ENCODE data around the gene SLC5A9. TPM values are rescaled to one million over a fixed set of nuclear protein-coding genes. Genes with fewer than 3 reads are reported as not detected.
A peak's percentile ranks its signal among the peaks of the same experiment; 100 is the strongest.

The SLC5A9 gene
- polyA plus RNA-seq (2013, experiment 1 of 2): not detected
- polyA plus RNA-seq (2013, experiment 2 of 2): not detected

DNA sequence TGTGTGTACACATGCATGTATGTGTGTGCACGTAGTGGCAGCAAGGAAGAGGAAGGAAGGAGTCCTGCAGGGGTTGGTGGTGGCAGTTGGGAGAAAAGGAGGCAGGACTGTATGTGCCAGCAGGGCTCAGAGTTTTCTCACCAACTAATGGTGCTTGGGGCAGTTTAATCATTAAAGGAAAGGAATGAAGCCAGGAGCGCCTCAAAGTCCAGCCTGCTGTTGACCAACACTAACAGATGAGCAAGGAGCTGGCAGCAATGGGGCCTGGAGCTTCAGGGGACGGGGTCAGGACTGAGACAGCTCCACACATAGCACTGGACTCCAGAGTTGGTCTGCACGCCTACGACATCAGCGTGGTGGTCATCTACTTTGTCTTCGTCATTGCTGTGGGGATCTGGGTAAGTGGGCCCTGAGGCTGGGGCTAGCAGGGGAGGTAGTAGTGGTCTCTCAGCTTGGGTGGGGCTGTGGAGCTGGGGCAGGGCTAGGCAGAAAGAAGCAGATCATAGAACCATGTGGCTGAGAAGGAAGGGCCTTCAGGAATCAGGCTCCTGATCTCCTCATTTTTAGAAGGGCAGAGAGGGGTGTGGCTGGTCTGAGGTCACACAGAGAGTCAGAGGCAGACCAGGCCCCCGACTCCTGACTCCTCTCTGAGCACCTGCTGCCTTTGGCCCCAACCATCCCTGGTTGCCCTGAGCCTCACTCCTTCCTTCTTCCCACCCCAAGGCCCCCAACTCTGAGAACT lies at the start of gene SLC5A9:
TSS of gene SLC5A9 (plus strand) at position 216 of the 742 bp plus-strand sequence. CDS start at position 237, 21 bp downstream.
- H4K91ac ChIP-seq (ENCODE audit: low read depth, low read length, poor library complexity): no peak within 1 kb of the TSS
- H2BK15ac ChIP-seq (ENCODE audit: low read length): no peak within 1 kb of the TSS
- WGBS, 2 donors (ENCODE audit: extremely low coverage in 2 of 2, insufficient read length in 2 of 2, insufficient replicate concordance in 1 of 2): no CpG with 5 or more reads among the region's 8 CpGs
- peak within 1 kb of the TSS; percentile 16 for H3K9ac ChIP-seq (ENCODE audit: low read depth, low read length, poor library complexity)
- H3K9me3 ChIP-seq (replicated peaks in 1 of 2; ENCODE audit: control insufficient read depth in 2 of 2, insufficient read depth in 1 of 2, low read depth in 1 of 2, low read length in 2 of 2): peaks cover 0 to 4% of the 10 kb centered on the region in 2 donors
- H3K79me1 ChIP-seq (ENCODE audit: low read depth, low read length): no peaks in the 10 kb centered on the region
- no peak within 1 kb of the TSS for H2BK120ac ChIP-seq (ENCODE audit: low read depth, low read length)
- H3K18ac ChIP-seq (ENCODE audit: low read length): peak within 1 kb of the TSS; percentile 50
- H3K4me3 ChIP-seq (ENCODE audit: low read length in 2 of 2): no peak within 1 kb of the TSS
- H3K4me1 ChIP-seq (ENCODE audit: control insufficient read depth in 2 of 2, insufficient read depth in 1 of 2, low read depth in 1 of 2, low read length in 2 of 2): no peaks in the 10 kb centered on the region
- no peak for DNase-seq (ENCODE audit: low spot score)
- no peak within 1 kb of the TSS for H3K14ac ChIP-seq (ENCODE audit: low read length)
- no peak within 1 kb of the TSS for H2BK12ac ChIP-seq (ENCODE audit: low read length)
- H3K27me3 ChIP-seq (ENCODE audit: control insufficient read depth in 3 of 3, insufficient read depth in 3 of 3, low read depth in 1 of 3, low read length in 3 of 3): no peaks in the 10 kb centered on the region
- no peak within 1 kb of the TSS for H3K23ac ChIP-seq (ENCODE audit: low read depth, low read length, poor library complexity)
- H4K8ac ChIP-seq (ENCODE audit: low read depth, low read length): no peak within 1 kb of the TSS
- no peak within 1 kb of the TSS for H2AFZ ChIP-seq (ENCODE audit: low read length)
- no peak within 1 kb of the TSS for H3K4ac ChIP-seq (ENCODE audit: low read length)
- H3K27ac ChIP-seq (replicated peaks; ENCODE audit: low read length): no peak within 1 kb of the TSS
- no peak within 1 kb of the TSS for H2BK5ac ChIP-seq (ENCODE audit: low read length)
- H3K4me2 ChIP-seq (ENCODE audit: insufficient read depth, low read length, poor library complexity, severe bottlenecking): no peak within 1 kb of the TSS
- no peaks in the 10 kb centered on the region for H3K36me3 ChIP-seq (replicated peaks in 1 of 2; ENCODE audit: control insufficient read depth in 2 of 2, insufficient read depth in 2 of 2, low read length in 2 of 2)
- peak within 1 kb of the TSS; percentile 24 for H2AK5ac ChIP-seq (ENCODE audit: low read depth, low read length)

DNA sequence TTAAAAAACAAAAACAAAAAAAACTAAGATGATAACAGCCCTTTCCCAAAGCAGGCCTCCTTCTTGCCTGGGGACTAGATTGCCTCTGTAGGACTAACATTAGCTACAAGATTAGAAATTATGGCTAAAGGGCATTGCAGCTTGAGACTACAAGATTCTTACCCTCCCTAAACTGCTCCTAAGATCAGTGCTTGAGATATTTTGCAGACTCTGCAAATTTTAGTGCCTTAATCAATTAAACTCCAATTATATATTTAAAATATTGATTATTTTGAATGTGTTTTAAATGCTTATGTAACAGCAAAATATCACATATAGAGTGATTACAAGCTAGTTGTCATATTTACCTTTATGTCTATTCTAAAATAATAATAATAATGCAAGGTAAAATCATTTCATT lies 47.4 kb upstream of the SLC5A9 start:
- Histone ChIP-seq H3K27ac (replicated peaks; ENCODE audit: low read length) (no peak overlapping the region), H3K36me3 (replicated peaks in 1 of 2; ENCODE audit: control insufficient read depth in 2 of 2, insufficient read depth in 2 of 2, low read length in 2 of 2) (no peaks in the 10 kb centered on the region), H3K4ac (ENCODE audit: low read length) (no peak overlapping the region), H3K9ac (ENCODE audit: low read depth, low read length, poor library complexity) (no peak overlapping the region), H2BK120ac (ENCODE audit: low read depth, low read length) (no peak overlapping the region), H3K4me2 (ENCODE audit: insufficient read depth, low read length, poor library complexity, severe bottlenecking) (no peak overlapping the region), H2AK5ac (ENCODE audit: low read depth, low read length) (no peak overlapping the region), H3K23ac (ENCODE audit: low read depth, low read length, poor library complexity) (no peak overlapping the region), H4K91ac (ENCODE audit: low read depth, low read length, poor library complexity) (no peak overlapping the region), H3K14ac (ENCODE audit: low read length) (no peak overlapping the region), H3K27me3 (ENCODE audit: control insufficient read depth in 3 of 3, insufficient read depth in 3 of 3, low read depth in 1 of 3, low read length in 3 of 3) (no peaks in the 10 kb centered on the region), H2BK15ac (ENCODE audit: low read length) (no peak overlapping the region), H3K79me1 (ENCODE audit: low read depth, low read length) (no peaks in the 10 kb centered on the region), H2BK5ac (ENCODE audit: low read length) (no peak overlapping the region), H3K18ac (ENCODE audit: low read length) (no peak overlapping the region), H3K4me1 (ENCODE audit: control insufficient read depth in 2 of 2, insufficient read depth in 1 of 2, low read depth in 1 of 2, low read length in 2 of 2) (no peaks in the 10 kb centered on the region), H4K8ac (ENCODE audit: low read depth, low read length) (no peak overlapping the region), H3K9me3 (replicated peaks in 1 of 2; ENCODE audit: control insufficient read depth in 2 of 2, insufficient read depth in 1 of 2, low read depth in 1 of 2, low read length in 2 of 2) (no peaks in the 10 kb centered on the region), H2AFZ (ENCODE audit: low read length) (no peak overlapping the region), H2BK12ac (ENCODE audit: low read length) (no peak overlapping the region), H3K4me3 (ENCODE audit: low read length in 2 of 2) (no peak overlapping the region)
- DNase-seq (ENCODE audit: low spot score): no peak

DNA sequence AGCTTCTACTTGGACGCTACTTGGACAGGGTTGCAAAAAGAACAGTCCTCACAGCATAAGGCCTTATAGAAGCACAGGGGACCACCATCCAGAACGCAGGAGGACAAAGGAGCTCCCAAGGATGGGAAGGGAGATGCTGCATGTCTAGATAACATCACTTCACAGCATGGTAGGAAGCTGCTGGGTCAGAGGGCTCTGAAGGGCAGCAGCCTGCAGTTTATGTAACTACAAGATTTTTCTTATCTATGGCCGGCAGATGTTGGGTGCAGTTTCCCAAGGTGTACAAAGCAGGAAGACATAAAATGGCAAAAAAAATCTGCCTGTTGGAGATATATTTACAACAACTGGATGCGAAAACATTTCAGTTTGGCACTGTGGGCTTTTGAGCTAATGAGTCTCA lies 45.3 kb upstream of the SLC5A9 start:
- no peak for DNase-seq (ENCODE audit: low spot score)

DNA sequence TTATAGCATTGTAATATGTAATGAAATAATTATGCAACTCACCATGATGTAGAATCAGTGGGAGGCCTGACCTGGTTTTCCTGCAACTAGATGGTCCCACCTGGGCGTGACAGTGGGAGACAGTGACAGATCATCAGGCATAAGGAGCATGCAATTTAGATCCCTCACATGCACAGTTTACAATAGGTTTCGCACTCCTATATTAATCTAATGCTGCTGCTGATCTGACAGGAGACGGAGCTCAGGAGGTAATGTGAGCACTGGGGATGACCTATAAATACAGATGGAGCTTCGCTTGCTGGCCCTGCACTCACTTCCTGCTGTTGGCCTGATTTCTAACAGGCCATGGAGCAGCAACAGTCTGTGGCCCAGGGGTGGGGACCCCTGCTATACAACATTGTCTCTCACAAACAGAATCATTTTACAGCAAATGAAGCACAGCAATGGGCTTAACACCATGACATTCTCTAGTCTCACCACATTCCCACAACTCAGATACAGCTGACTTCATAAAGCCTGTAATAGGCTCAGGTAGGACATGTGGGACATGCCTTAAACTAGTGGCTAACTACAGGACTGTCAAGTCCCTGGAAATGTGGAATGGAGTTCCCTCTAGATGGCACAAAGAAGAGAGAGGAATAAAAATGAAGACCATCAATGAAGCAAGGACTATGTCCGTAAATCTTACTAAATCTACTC lies 40.7 kb upstream of the SLC5A9 start:
- no peak for DNase-seq (ENCODE audit: low spot score)
- Histone ChIP-seq H3K9me3 (replicated peaks in 1 of 2; ENCODE audit: control insufficient read depth in 2 of 2, insufficient read depth in 1 of 2, low read depth in 1 of 2, low read length in 2 of 2) (peaks cover 1 to 3% of the 10 kb centered on the region in 2 donors), H2BK12ac (ENCODE audit: low read length) (no peak overlapping the region), H3K4me2 (ENCODE audit: insufficient read depth, low read length, poor library complexity, severe bottlenecking) (no peak overlapping the region), H3K14ac (ENCODE audit: low read length) (no peak overlapping the region), H2AFZ (ENCODE audit: low read length) (no peak overlapping the region), H2BK120ac (ENCODE audit: low read depth, low read length) (no peak overlapping the region), H3K79me1 (ENCODE audit: low read depth, low read length) (no peaks in the 10 kb centered on the region), H3K4me1 (ENCODE audit: control insufficient read depth in 2 of 2, insufficient read depth in 1 of 2, low read depth in 1 of 2, low read length in 2 of 2) (no peaks in the 10 kb centered on the region), H2BK15ac (ENCODE audit: low read length) (no peak overlapping the region), H2AK5ac (ENCODE audit: low read depth, low read length) (no peak overlapping the region), H3K27me3 (ENCODE audit: control insufficient read depth in 3 of 3, insufficient read depth in 3 of 3, low read depth in 1 of 3, low read length in 3 of 3) (no peaks in the 10 kb centered on the region), H3K27ac (replicated peaks; ENCODE audit: low read length) (no peak overlapping the region), H3K23ac (ENCODE audit: low read depth, low read length, poor library complexity) (no peak overlapping the region), H3K9ac (ENCODE audit: low read depth, low read length, poor library complexity) (no peak overlapping the region), H4K91ac (ENCODE audit: low read depth, low read length, poor library complexity) (no peak overlapping the region), H3K4ac (ENCODE audit: low read length) (no peak overlapping the region), H3K36me3 (replicated peaks in 1 of 2; ENCODE audit: control insufficient read depth in 2 of 2, insufficient read depth in 2 of 2, low read length in 2 of 2) (no peaks in the 10 kb centered on the region), H3K18ac (ENCODE audit: low read length) (no peak overlapping the region), H4K8ac (ENCODE audit: low read depth, low read length) (no peak overlapping the region), H2BK5ac (ENCODE audit: low read length) (no peak overlapping the region), H3K4me3 (ENCODE audit: low read length in 2 of 2) (no peak overlapping the region)
- no CpG with 5 or more reads among the region's 5 CpGs for WGBS, 2 donors (ENCODE audit: extremely low coverage in 2 of 2, insufficient read length in 2 of 2, insufficient replicate concordance in 1 of 2)

More for the DNA sequence above, 45.3 kb upstream of the SLC5A9 start:
- Histone ChIP-seq H2BK120ac (ENCODE audit: low read depth, low read length) (no peak overlapping the region), H2BK15ac (ENCODE audit: low read length) (no peak overlapping the region), H3K9ac (ENCODE audit: low read depth, low read length, poor library complexity) (no peak overlapping the region), H4K8ac (ENCODE audit: low read depth, low read length) (no peak overlapping the region), H2AFZ (ENCODE audit: low read length) (no peak overlapping the region), H3K14ac (ENCODE audit: low read length) (no peak overlapping the region), H3K4me3 (ENCODE audit: low read length in 2 of 2) (no peak overlapping the region), H2BK12ac (ENCODE audit: low read length) (no peak overlapping the region), H3K27ac (replicated peaks; ENCODE audit: low read length) (no peak overlapping the region), H2BK5ac (ENCODE audit: low read length) (no peak overlapping the region), H3K4ac (ENCODE audit: low read length) (no peak overlapping the region), H3K18ac (ENCODE audit: low read length) (no peak overlapping the region), H3K4me1 (ENCODE audit: control insufficient read depth in 2 of 2, insufficient read depth in 1 of 2, low read depth in 1 of 2, low read length in 2 of 2) (no peaks in the 10 kb centered on the region), H3K9me3 (replicated peaks in 1 of 2; ENCODE audit: control insufficient read depth in 2 of 2, insufficient read depth in 1 of 2, low read depth in 1 of 2, low read length in 2 of 2) (no peaks in the 10 kb centered on the region), H3K79me1 (ENCODE audit: low read depth, low read length) (no peaks in the 10 kb centered on the region), H3K27me3 (ENCODE audit: control insufficient read depth in 3 of 3, insufficient read depth in 3 of 3, low read depth in 1 of 3, low read length in 3 of 3) (no peaks in the 10 kb centered on the region), H4K91ac (ENCODE audit: low read depth, low read length, poor library complexity) (no peak overlapping the region), H3K4me2 (ENCODE audit: insufficient read depth, low read length, poor library complexity, severe bottlenecking) (no peak overlapping the region), H3K36me3 (replicated peaks in 1 of 2; ENCODE audit: control insufficient read depth in 2 of 2, insufficient read depth in 2 of 2, low read length in 2 of 2) (no peaks in the 10 kb centered on the region), H2AK5ac (ENCODE audit: low read depth, low read length) (no peak overlapping the region), H3K23ac (ENCODE audit: low read depth, low read length, poor library complexity) (no peak overlapping the region)
- WGBS, 2 donors (ENCODE audit: extremely low coverage in 2 of 2, insufficient read length in 2 of 2, insufficient replicate concordance in 1 of 2): no CpG with 5 or more reads among the region's 4 CpGs

All from neuronal stem cell (in vitro differentiated cells).